ENCODE data around the gene USHBP1. TPM values are rescaled to one million over a fixed set of nuclear protein-coding genes. Genes with fewer than 3 reads are reported as not detected.

Gene USHBP1
- total and polyA plus RNA-seq, 2 of the 13 experiments (the other 11 are each of a cell fraction or from before 2014, with no cell fraction given) = 0.15 to 1.5 TPM

DNA sequence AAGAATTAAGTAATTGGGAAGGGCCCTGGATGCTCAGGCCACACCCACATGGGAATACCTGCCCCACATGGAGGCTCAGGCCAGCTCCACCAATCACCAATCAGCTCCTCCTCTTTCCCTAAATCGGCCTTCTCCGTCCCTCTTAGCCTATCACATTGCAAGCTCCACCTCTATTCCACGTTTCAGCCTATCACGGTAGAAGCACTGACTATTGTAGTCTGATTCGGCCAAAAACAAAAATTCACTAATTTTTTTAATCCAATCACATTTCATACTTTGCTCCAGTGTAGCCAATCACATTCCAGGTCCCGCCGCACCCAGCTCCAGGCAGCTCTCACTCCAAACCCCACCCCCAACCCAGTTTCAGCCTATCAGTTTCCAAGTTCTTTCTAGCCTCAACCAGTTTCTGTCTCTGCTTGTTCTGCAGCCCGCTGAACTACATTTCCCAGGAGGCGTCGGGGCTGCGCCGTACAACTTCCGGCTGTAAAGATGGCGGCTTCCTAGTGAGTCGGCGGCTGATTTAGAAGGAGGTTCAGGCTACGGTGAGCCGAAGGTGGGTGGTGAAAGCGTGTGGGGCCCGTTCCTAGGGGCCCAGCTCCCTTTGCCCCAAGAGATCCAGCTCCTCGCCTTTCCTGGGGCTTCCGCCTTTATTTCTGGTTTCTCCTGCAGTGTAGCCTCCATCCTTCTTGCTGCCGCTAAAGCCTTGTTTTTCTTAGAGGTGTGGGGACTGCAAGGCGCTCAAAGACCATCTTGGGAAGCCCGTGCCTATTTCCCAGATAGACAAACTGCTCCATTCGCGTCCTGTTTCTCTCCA, 2.6 kb upstream of the USHBP1 start, which contains the start of gene BABAM1 (continued):
- TF ChIP-seq, protein P1, sequence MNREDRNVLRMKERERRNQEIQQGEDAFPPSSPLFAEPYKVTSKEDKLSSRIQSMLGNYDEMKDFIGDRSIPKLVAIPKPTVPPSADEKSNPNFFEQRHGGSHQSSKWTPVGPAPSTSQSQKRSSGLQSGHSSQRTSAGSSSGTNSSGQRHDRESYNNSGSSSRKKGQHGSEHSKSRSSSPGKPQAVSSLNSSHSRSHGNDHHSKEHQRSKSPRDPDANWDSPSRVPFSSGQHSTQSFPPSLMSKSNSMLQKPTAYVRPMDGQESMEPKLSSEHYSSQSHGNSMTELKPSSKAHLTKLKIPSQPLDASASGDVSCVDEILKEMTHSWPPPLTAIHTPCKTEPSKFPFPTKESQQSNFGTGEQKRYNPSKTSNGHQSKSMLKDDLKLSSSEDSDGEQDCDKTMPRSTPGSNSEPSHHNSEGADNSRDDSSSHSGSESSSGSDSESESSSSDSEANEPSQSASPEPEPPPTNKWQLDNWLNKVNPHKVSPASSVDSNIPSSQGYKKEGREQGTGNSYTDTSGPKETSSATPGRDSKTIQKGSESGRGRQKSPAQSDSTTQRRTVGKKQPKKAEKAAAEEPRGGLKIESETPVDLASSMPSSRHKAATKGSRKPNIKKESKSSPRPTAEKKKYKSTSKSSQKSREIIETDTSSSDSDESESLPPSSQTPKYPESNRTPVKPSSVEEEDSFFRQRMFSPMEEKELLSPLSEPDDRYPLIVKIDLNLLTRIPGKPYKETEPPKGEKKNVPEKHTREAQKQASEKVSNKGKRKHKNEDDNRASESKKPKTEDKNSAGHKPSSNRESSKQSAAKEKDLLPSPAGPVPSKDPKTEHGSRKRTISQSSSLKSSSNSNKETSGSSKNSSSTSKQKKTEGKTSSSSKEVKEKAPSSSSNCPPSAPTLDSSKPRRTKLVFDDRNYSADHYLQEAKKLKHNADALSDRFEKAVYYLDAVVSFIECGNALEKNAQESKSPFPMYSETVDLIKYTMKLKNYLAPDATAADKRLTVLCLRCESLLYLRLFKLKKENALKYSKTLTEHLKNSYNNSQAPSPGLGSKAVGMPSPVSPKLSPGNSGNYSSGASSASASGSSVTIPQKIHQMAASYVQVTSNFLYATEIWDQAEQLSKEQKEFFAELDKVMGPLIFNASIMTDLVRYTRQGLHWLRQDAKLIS (CRISPR knock-in tag; IDR thresholded peaks at IDR 0.05) = no peak
- TF ChIP-seq HNRNPLL (IDR thresholded peaks at IDR 0.05; ENCODE audit: low read depth, low read length, poor library complexity, severe bottlenecking) (no peak), ZNF577 (CRISPR knock-in tag; IDR thresholded peaks at IDR 0.05; ENCODE audit: borderline replicate concordance, low read depth) (no peak), ZZZ3 (CRISPR knock-in tag; IDR thresholded peaks at IDR 0.05; ENCODE audit: borderline replicate concordance) (no peak), PCBP2 (optimal IDR thresholded peaks at IDR 0.05; ENCODE audit: low read depth, low read length, poor library complexity, severe bottlenecking) (no peak), ZNF235 (CRISPR knock-in tag; IDR thresholded peaks at IDR 0.05; ENCODE audit: borderline replicate concordance) (no peak), THYN1 (CRISPR knock-in tag; IDR thresholded peaks at IDR 0.05; ENCODE audit: borderline replicate concordance, low read depth) (no peak), ZNF879 (CRISPR knock-in tag; IDR thresholded peaks at IDR 0.05) (no peak), CHD4 (IDR thresholded peaks at IDR 0.05; ENCODE audit: borderline replicate concordance, low read length) (no peak), PTBP1 (IDR thresholded peaks at IDR 0.05; ENCODE audit: low read depth, low read length, poor library complexity, severe bottlenecking) (no peak), GFI1 (CRISPR knock-in tag; IDR thresholded peaks at IDR 0.05; ENCODE audit: borderline replicate concordance) (0 out of 2 replicates have a peak, but pooled peaks have one; percentile 35), FOXK1 (CRISPR knock-in tag; IDR thresholded peaks at IDR 0.05; ENCODE audit: borderline replicate concordance, low read depth) (peak; percentile 80; the same call in 1 of the 2 replicates)
- TF ChIP-seq, protein P2, sequence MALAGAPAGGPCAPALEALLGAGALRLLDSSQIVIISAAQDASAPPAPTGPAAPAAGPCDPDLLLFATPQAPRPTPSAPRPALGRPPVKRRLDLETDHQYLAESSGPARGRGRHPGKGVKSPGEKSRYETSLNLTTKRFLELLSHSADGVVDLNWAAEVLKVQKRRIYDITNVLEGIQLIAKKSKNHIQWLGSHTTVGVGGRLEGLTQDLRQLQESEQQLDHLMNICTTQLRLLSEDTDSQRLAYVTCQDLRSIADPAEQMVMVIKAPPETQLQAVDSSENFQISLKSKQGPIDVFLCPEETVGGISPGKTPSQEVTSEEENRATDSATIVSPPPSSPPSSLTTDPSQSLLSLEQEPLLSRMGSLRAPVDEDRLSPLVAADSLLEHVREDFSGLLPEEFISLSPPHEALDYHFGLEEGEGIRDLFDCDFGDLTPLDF (CRISPR knock-in tag; IDR thresholded peaks at IDR 0.05) = no peak
- TF ChIP-seq, protein P3, sequence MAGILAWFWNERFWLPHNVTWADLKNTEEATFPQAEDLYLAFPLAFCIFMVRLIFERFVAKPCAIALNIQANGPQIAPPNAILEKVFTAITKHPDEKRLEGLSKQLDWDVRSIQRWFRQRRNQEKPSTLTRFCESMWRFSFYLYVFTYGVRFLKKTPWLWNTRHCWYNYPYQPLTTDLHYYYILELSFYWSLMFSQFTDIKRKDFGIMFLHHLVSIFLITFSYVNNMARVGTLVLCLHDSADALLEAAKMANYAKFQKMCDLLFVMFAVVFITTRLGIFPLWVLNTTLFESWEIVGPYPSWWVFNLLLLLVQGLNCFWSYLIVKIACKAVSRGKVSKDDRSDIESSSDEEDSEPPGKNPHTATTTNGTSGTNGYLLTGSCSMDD (CRISPR knock-in tag; IDR thresholded peaks at IDR 0.05) = no peak
- TF ChIP-seq, protein P4, sequence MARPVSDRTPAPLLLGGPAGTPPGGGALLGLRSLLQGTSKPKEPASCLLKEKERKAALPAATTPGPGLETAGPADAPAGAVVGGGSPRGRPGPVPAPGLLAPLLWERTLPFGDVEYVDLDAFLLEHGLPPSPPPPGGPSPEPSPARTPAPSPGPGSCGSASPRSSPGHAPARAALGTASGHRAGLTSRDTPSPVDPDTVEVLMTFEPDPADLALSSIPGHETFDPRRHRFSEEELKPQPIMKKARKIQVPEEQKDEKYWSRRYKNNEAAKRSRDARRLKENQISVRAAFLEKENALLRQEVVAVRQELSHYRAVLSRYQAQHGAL (CRISPR knock-in tag; IDR thresholded peaks at IDR 0.05; ENCODE audit: not compliant biosample characterization) = no peak
- TF ChIP-seq, protein P5, sequence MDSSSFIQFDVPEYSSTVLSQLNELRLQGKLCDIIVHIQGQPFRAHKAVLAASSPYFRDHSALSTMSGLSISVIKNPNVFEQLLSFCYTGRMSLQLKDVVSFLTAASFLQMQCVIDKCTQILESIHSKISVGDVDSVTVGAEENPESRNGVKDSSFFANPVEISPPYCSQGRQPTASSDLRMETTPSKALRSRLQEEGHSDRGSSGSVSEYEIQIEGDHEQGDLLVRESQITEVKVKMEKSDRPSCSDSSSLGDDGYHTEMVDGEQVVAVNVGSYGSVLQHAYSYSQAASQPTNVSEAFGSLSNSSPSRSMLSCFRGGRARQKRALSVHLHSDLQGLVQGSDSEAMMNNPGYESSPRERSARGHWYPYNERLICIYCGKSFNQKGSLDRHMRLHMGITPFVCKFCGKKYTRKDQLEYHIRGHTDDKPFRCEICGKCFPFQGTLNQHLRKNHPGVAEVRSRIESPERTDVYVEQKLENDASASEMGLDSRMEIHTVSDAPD (CRISPR knock-in tag; IDR thresholded peaks at IDR 0.05) = no peak
- TF ChIP-seq, protein P6, sequence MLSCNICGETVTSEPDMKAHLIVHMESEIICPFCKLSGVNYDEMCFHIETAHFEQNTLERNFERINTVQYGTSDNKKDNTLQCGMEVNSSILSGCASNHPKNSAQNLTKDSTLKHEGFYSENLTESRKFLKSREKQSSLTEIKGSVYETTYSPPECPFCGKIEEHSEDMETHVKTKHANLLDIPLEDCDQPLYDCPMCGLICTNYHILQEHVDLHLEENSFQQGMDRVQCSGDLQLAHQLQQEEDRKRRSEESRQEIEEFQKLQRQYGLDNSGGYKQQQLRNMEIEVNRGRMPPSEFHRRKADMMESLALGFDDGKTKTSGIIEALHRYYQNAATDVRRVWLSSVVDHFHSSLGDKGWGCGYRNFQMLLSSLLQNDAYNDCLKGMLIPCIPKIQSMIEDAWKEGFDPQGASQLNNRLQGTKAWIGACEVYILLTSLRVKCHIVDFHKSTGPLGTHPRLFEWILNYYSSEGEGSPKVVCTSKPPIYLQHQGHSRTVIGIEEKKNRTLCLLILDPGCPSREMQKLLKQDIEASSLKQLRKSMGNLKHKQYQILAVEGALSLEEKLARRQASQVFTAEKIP (CRISPR knock-in tag; IDR thresholded peaks at IDR 0.05; ENCODE audit: borderline replicate concordance) = no peak

Data from HepG2 (cell line).